Panc1 (cell line): Measurements from ENCODE around the gene CACNA1I.

Experiments
- CTCF ChIP-seq: fragments of 450-650 bp; IDR thresholded peaks from 2 replicates; pipeline ENCODE4 v1.5.1; 2017; ENCODE audit warnings: mild to moderate bottlenecking
- SIN3A ChIP-seq: IDR thresholded peaks from 2 replicates; pipeline ENCODE4 v1.6.1; 2012; ENCODE audit warnings: low read depth, mild to moderate bottlenecking, low read length, moderate library complexity, borderline replicate concordance; ENCODE audit not compliant: insufficient read depth

- TF ChIP-seq SIN3A (no peak), CTCF (no peak)
Observed at GRCh38 chr22:39680486-39680885, 109.9 kb downstream of the CACNA1I start.
